ENCODE results near the gene LENG1.

LENG1 gene

DNA sequence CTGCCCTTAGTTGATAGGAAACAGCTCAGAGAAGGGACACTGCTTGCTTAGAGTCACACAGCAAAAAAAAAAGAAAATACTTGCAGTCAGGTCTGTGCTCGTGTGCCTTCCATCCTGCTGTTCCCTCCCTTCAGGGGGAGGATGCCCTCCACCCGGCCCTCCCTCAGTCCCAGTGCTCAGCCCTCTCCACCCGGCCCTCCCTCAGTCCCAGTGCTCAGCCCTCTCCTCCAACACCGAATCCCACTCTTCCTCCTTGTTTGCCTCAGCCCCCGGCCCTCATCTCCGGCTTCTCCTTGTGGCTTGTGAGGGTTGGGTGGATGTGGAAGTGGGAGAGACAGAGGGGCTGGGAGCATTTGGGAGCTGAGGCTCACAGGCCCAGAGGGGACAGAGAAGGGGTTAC is 49.9 kb downstream of the LENG1 start:
- Histone ChIP-seq H3K27ac (no peak overlapping the region), H3K36me3 (ENCODE audit: insufficient read depth, low read length) (peaks cover 36% of the 10 kb centered on the region; the same call in 1 of the 2 replicates), H3K9me3 (ENCODE audit: low read depth, low read length) (no peaks in the 10 kb centered on the region), H3K4me3 (no peak overlapping the region), H3K9ac (ENCODE audit: insufficient read length) (no peak overlapping the region)
- TF ChIP-seq POLR2AphosphoS5 (IDR thresholded peaks at IDR 0.05; ENCODE audit: borderline replicate concordance, low read depth, low read length): no peak
- no peak for TF ChIP-seq EZH2 (IDR thresholded peaks at IDR 0.05)
- TF ChIP-seq FOXP2 (optimal IDR thresholded peaks at IDR 0.05; ENCODE audit: control extremely low read depth, extremely low read length, insufficient read depth): no peak
- DNase-seq (ENCODE audit: low read depth, low spot score): no peak

DNA sequence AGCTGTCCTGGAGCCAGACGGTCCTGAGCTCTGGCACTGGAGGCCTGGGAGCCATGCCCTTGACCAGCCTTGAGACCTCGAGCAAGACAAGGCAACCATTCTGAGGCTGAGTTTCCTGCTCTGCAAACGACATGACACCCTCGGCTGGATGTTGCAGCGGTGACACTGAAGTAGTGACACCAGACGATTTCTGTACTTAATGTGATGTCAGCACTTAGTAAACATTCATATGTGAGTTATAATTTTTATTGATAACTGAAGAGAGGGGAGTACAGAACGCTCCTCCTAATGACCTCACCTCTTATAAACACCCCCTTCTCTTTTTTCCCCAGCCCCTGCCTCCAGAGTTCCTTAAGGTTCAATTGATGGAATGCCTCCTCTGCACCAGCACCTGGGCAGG is 51.0 kb downstream of the LENG1 start:
- peaks cover 36% of the 10 kb centered on the region; the same call in 1 of the 2 replicates for H3K36me3 ChIP-seq (ENCODE audit: insufficient read depth, low read length)
- no peak overlapping the region for H3K27ac ChIP-seq
- TF ChIP-seq FOXP2 (optimal IDR thresholded peaks at IDR 0.05; ENCODE audit: control extremely low read depth, extremely low read length, insufficient read depth) (no peak), EZH2 (IDR thresholded peaks at IDR 0.05) (no peak), POLR2AphosphoS5 (IDR thresholded peaks at IDR 0.05; ENCODE audit: borderline replicate concordance, low read depth, low read length) (no peak)
- DNase-seq (ENCODE audit: low read depth, low spot score): no peak
- no peaks in the 10 kb centered on the region for H3K9me3 ChIP-seq (ENCODE audit: low read depth, low read length)
- H3K4me3 ChIP-seq: no peak overlapping the region
- H3K9ac ChIP-seq (ENCODE audit: insufficient read length): no peak overlapping the region

DNA sequence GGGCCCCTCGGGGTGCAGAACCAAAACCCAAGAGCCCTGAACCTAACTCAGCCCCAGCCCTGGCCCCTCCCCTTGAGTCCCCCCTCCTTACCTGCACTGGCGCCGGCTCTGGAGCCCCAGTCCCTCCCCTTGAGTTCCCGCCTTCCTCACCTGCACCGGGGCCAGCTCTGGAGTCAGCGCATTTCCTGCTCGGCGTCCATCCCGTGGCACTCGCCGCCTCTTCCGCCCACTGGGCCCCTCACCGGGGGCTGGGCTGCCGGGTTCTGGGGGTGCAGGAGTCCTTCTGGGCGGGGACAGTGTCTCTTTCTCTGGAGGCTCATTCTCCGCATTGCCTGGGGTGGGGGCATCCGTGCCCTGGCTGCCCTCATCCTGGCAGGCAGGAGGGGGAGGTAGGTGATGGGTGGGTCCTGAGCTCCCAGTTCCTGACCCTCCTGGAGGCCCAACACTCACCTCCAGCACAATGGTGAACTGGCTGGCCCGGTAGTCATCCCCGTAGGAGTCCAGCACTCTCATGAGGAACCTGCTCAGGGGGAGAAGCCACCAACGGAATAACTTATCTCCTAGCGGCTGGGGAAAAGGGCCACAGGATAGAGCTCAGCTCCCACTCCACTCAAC is 51.5 kb downstream of the LENG1 start:
- H3K4me3 ChIP-seq: no peak overlapping the region
- no peaks in the 10 kb centered on the region for H3K9me3 ChIP-seq (ENCODE audit: low read depth, low read length)
- TF ChIP-seq EZH2 (IDR thresholded peaks at IDR 0.05): no peak
- no peak for TF ChIP-seq POLR2AphosphoS5 (IDR thresholded peaks at IDR 0.05; ENCODE audit: borderline replicate concordance, low read depth, low read length)
- TF ChIP-seq FOXP2 (optimal IDR thresholded peaks at IDR 0.05; ENCODE audit: control extremely low read depth, extremely low read length, insufficient read depth): no peak
- H3K36me3 ChIP-seq (ENCODE audit: insufficient read depth, low read length): peaks cover 36% of the 10 kb centered on the region; the same call in 1 of the 2 replicates
- H3K9ac ChIP-seq (ENCODE audit: insufficient read length): no peak overlapping the region
- no peak for DNase-seq (ENCODE audit: low read depth, low spot score)
- no peak overlapping the region for H3K27ac ChIP-seq

DNA sequence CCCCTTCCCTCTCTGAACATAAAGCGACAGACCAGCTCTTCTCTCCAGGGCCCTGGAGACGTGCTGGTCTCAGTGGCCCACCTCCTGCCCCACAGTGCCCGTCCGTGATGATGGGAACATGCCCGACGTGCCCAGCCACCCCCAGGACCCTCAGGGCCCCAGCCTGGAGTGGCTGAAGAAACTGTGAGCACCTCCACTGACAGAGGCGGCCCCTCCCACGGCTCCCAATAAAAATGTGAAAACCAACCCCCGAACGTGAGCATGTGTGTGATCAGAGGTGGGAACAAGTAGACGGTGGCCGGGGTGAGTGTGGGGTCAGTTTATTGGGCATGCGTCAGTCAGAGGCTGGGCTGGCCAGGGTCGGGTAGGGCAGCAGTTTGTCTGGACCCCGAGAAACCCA is 52.8 kb downstream of the LENG1 start:
- TF ChIP-seq POLR2AphosphoS5 (IDR thresholded peaks at IDR 0.05; ENCODE audit: borderline replicate concordance, low read depth, low read length): no peak
- no peak for TF ChIP-seq FOXP2 (optimal IDR thresholded peaks at IDR 0.05; ENCODE audit: control extremely low read depth, extremely low read length, insufficient read depth)
- no peak for TF ChIP-seq EZH2 (IDR thresholded peaks at IDR 0.05)
- no peak for DNase-seq (ENCODE audit: low read depth, low spot score)
- no peak overlapping the region for H3K4me3 ChIP-seq
- peaks cover 36% of the 10 kb centered on the region; the same call in 1 of the 2 replicates for H3K36me3 ChIP-seq (ENCODE audit: insufficient read depth, low read length)
- no peaks in the 10 kb centered on the region for H3K9me3 ChIP-seq (ENCODE audit: low read depth, low read length)
- H3K9ac ChIP-seq (ENCODE audit: insufficient read length): no peak overlapping the region
- H3K27ac ChIP-seq: no peak overlapping the region

DNA sequence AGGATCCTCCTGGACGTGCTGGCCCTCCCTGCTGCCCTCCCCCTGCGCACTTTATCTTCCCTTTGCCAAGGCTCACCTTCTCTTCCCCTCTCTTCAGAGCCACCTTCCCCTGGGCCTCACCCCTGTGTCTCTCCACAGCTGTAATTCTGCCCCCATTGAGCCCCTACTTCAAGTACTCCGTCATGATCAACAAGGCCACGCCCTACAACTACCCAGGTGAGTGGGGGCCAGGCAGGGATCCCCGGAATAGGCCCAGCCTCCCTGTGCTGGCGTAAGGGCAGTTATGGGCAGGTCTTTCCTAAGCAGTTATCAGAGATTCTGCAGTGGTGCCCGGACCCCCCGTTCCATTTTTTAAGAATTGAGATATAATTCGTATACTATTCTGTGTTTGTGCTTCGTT is 53.7 kb downstream of the LENG1 start:
- H3K9me3 ChIP-seq (ENCODE audit: low read depth, low read length): no peaks in the 10 kb centered on the region
- TF ChIP-seq POLR2AphosphoS5 (IDR thresholded peaks at IDR 0.05; ENCODE audit: borderline replicate concordance, low read depth, low read length) (no peak), EZH2 (IDR thresholded peaks at IDR 0.05) (no peak), FOXP2 (optimal IDR thresholded peaks at IDR 0.05; ENCODE audit: control extremely low read depth, extremely low read length, insufficient read depth) (no peak)
- DNase-seq (ENCODE audit: low read depth, low spot score): no peak
- H3K27ac ChIP-seq: no peak overlapping the region
- peaks cover 33% of the 10 kb centered on the region; the same call in 1 of the 2 replicates for H3K36me3 ChIP-seq (ENCODE audit: insufficient read depth, low read length)
- H3K9ac ChIP-seq (ENCODE audit: insufficient read length): no peak overlapping the region
- H3K4me3 ChIP-seq: no peak overlapping the region

All from SK-N-MC (cell line).